Esophagus (tissue), 2 donors: ENCODE results near the gene PITRM1. TPM values are rescaled to one million over a fixed set of nuclear protein-coding genes. Genes with fewer than 3 reads are reported as not detected.
"Not testable (repeated sequence)": the region's sequence is repeated elsewhere in the genome, so short reads cannot be mapped to it uniquely, and the experiment has no call there.

Experiments used
- H3K27ac ChIP-seq, 2 donors: one replicate each; pipeline ENCODE4 v1.5.1; 2013; ENCODE audit warnings: low read depth in 2 of 2, mild to moderate bottlenecking in 2 of 2, inconsistent platforms in 1 of 2, low read length in 1 of 2, moderate library complexity in 1 of 2
- H3K27me3 ChIP-seq, 2 donors: one replicate each; pipeline ENCODE4 v1.6.1; 2013; ENCODE audit warnings: low read length in 2 of 2, control low read depth in 1 of 2, mild to moderate bottlenecking in 1 of 2; ENCODE audit not compliant: insufficient read depth in 2 of 2, control insufficient read depth in 1 of 2
- H3K36me3 ChIP-seq, 2 donors: one replicate each; pipeline ENCODE4 v1.6.1; 2013; ENCODE audit warnings: low read length in 1 of 2; ENCODE audit not compliant: control insufficient read depth in 2 of 2, insufficient read depth in 2 of 2
- H3K4me1 ChIP-seq, 2 donors: one replicate each; pipeline ENCODE4 v1.6.1; 2013; ENCODE audit warnings: low read length in 1 of 2; ENCODE audit not compliant: control insufficient read depth in 2 of 2, insufficient read depth in 2 of 2
- H3K4me3 ChIP-seq, 2 donors: one replicate each; pipeline ENCODE4 v1.5.1; 2013; ENCODE audit warnings: low read length in 2 of 2, mild to moderate bottlenecking in 2 of 2, low read depth in 1 of 2, moderate library complexity in 1 of 2
- H3K9me3 ChIP-seq, 2 donors: one replicate each; pipeline ENCODE4 v1.6.1; 2013; ENCODE audit warnings: mild to moderate bottlenecking in 2 of 2, low read depth in 1 of 2, low read length in 1 of 2, moderate library complexity in 1 of 2; ENCODE audit not compliant: control insufficient read depth in 2 of 2, insufficient read depth in 1 of 2
- WGBS, 2 donors: extraction: QIAGEN DNeasy Blood & Tissue Kit; methylation state at CpG; one replicate each; pipeline ENCODE4 v1.1.7; 2013; 5-methylcytosine and 5-hydroxymethylcytosine counted together
- polyA plus RNA-seq, 2 donors: library from polyadenylated mRNA; stranded (reverse); fragments of 200-250 nt; gene quantifications; one replicate each; pipeline ENCODE4 v1.2.3, GENCODE V29; 2013
- donor health status: healthy with polysubstance abuse.
- donor health status: Bipolar disorder and iron deficiency.

Gene PITRM1
- polyA plus RNA-seq, 2 donors = 41.8 to 53.0 TPM

DNA sequence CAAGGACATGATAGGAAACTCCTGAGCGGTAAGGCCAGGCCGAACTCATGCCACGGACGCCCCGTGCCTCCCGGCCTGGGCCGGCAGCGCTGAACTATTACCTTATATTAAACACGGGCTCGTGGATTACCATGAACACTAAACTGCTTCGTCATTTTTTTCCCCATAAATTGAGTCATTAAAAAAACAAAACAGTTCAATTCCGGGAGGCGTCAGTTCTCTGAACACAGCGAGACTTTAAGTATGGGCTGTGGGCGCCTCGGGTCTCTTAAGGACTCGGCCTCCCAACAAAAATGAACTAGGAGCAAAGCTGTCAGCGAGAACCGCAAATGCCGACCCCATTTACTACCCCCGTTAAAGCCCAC lies 519 bp downstream of the PITRM1 start:
- Histone ChIP-seq H3K36me3 (peaks cover 14 to 20% of the 10 kb centered on the region in 2 donors), H3K27me3 (no peaks in the 10 kb centered on the region)

DNA sequence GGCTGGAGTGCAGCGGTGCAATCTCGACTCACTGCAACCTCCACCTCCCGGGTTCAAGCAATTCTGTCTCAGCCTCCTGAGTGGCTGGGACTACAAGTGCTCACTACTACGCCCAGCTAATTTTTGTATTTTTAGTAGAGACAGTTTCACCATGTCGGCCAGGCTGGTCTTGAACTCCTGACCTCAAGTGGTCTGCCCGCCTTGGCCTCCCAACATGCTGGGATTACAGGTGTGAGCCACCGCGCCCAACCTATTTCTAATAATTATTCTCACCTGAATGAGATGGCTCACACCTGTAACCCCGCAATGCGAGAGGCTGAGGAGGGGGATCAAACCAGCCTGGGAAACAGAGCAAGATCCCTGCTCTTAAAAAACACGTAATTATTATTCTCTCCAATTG lies 1.1 kb downstream of the PITRM1 start:
- not testable (repeated sequence) for H3K27ac ChIP-seq, H3K27me3 ChIP-seq, H3K4me1 ChIP-seq, H3K9me3 ChIP-seq
- 88 to 90% methylated on average over 11 of the region's 11 CpGs for WGBS, 2 donors
- Histone ChIP-seq H3K4me3 (peak overlapping the region in 1 of 2 donors; percentile 77), H3K36me3 (peaks cover 18 to 20% of the 10 kb centered on the region in 2 donors)

More for the DNA sequence above, 519 bp downstream of the PITRM1 start:
- H3K4me1 ChIP-seq = no peaks in the 10 kb centered on the region
- WGBS, 2 donors = 0 to 1% methylated on average over 21 of the region's 21 CpGs
- H3K27ac ChIP-seq = peak overlapping the region; percentile 85 to 86
- peak overlapping the region; percentile 77 to 79 for H3K4me3 ChIP-seq
- H3K9me3 ChIP-seq = no peaks in the 10 kb centered on the region

DNA sequence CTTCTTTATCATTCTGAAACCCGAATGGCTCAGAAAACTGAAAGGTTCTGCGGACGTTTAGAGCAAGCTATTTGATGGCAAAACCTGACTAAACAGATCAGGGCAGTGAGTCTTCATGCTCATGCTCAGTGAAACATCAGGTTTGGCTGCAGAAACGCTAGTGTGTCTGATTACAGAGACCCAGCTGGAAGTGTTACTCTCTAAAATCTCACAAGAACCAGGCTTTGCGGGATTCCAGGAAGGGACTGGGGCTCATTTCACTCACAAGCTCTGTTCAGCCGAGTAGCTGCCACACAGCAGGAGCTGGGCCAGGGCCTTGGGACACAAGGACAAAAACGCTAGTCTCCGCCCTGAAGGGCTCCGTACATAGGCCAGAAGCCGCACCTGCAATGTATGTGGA lies 2.9 kb downstream of the PITRM1 start:
- H3K4me1 ChIP-seq = no peaks in the 10 kb centered on the region
- H3K4me3 ChIP-seq = no peak overlapping the region
- H3K27ac ChIP-seq = no peak overlapping the region
- no peaks in the 10 kb centered on the region for H3K9me3 ChIP-seq
- WGBS, 2 donors = 89 to 92% methylated on average over 10 of the region's 10 CpGs
- peaks cover 22 to 26% of the 10 kb centered on the region in 2 donors for H3K36me3 ChIP-seq
- no peaks in the 10 kb centered on the region for H3K27me3 ChIP-seq

DNA sequence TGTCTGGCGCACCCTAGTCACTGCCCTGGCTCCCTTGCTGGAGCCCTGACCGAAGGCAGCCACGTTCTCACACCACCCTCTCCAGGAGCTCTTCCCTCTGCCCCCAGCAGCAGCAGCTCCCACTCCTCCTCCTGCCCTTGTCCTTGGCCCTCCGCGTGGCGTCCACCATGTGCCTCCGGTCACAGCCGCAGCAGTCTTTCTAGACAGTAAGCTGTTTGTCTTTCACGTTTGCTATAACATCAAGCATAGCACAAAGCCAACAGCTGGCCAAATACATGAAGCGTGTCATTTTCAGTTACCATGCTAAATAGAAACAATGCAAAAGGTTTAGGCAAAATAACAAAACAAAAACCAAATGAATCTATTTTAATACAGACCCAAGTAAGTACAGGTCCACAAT lies 3.3 kb downstream of the PITRM1 start:
- peaks cover 22 to 26% of the 10 kb centered on the region in 2 donors for H3K36me3 ChIP-seq
- no peaks in the 10 kb centered on the region for H3K9me3 ChIP-seq
- no peak overlapping the region for H3K27ac ChIP-seq
- no peak overlapping the region for H3K4me3 ChIP-seq
- 86 to 92% methylated on average over 10 of the region's 10 CpGs for WGBS, 2 donors
- no peaks in the 10 kb centered on the region for H3K27me3 ChIP-seq
- no peaks in the 10 kb centered on the region for H3K4me1 ChIP-seq

DNA sequence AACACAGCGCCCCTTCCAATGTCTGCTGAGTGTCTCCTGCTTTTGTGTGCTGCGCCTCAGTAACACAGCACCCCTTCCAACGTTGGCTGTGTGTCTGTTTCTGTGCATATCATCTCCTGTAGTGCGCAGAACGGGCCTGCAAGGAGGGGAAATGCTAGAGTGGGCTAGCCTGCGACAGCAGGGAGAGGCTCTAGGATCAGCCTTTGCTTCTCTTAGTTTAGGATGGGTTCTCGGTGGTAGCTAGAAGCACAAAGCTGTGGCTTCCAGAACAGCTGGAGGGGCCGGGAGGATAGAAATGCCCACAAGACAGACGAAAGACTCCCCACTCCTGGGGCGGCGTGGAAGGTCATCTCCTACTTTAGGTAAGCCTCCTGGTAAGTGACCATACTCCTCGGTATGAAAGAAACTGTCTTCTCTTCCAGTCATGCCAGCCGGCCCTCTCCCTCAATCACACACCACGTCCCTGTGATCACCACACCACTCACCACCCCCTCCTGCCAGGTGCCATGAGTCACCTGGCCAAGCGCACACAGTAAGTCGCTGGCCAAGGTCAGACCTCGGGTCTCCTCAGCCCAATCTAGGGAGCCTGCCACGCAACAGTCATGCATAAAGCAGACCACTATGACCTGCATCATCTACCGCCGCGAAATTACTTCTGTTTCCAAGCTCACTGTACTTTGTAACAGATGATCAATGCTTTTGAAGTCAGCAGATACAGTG lies 4.8 kb downstream of the PITRM1 start:
- Histone ChIP-seq H3K4me1 (no peaks in the 10 kb centered on the region), H3K36me3 (peaks cover 22 to 32% of the 10 kb centered on the region in 2 donors), H3K4me3 (no peak overlapping the region), H3K27me3 (no peaks in the 10 kb centered on the region), H3K27ac (no peak overlapping the region), H3K9me3 (no peaks in the 10 kb centered on the region)
- WGBS, 2 donors = 92% methylated on average over 21 of the region's 21 CpGs

DNA sequence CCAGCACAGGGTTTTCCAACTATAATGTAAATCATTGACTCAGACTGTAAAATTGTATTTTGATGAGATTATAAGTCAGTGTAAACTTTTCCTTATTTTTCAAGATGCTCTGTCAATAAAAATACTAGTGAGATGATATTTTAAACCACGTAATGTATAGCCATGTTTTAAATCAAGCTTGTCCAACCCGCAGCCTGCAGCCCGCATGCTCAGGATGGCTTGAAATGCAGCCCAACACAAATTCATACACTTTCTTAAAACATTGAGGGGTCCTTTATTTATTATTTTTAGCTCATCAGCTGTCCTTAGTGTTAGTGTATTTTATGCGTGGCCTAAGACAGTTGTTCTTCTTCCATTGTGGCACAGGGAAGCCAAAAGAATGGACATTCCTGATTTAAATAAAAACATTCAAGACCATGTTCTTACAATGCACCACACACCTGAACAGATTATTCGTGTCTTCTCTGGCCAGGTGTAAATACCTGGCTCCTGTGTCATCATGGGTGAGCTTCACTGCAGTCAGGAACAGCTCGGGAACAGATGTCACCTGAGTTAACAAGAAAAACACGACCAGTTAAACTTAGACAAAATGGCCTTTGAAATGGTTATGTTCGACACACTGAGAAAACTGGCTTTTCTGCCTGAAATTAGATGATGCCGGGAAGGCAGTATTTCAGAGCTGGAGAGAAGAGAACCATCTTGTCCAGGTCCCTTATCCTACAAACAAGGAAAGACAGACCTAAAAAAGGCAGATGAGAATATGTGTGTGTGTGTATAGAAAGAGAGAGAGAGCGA lies 5.9 kb downstream of the PITRM1 start:
- 82 to 91% methylated on average over 10 of the region's 10 CpGs for WGBS, 2 donors
- H3K27me3 ChIP-seq = no peaks in the 10 kb centered on the region
- peaks cover 22 to 38% of the 10 kb centered on the region in 2 donors for H3K36me3 ChIP-seq
- no peak overlapping the region for H3K4me3 ChIP-seq
- no peaks in the 10 kb centered on the region for H3K4me1 ChIP-seq
- H3K27ac ChIP-seq = no peak overlapping the region
- no peaks in the 10 kb centered on the region for H3K9me3 ChIP-seq

DNA sequence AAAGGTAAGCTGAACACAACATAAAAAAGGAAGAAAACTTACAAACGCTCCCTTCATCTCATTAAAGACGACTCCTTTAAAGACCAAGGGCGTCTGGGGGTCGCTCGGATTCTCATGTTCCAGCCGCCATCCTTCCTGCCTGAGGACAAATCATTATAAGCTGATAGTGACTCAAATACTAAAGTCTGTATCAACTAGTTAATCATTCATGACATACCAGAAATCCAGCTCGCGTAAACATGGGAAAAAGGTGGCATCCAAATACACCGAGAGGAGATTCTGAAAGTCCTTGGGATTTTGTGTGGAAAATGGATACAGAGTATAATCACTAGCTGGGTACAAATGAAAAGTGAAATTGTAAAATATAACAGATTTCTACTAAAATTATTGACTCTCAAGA lies 7.4 kb downstream of the PITRM1 start:
- 91% methylated on average over 9 of the region's 9 CpGs for WGBS, 2 donors
- H3K4me1 ChIP-seq = no peaks in the 10 kb centered on the region
- no peaks in the 10 kb centered on the region for H3K9me3 ChIP-seq
- peaks cover 22 to 40% of the 10 kb centered on the region in 2 donors for H3K36me3 ChIP-seq
- H3K27me3 ChIP-seq = no peaks in the 10 kb centered on the region
- H3K27ac ChIP-seq = no peak overlapping the region
- no peak overlapping the region for H3K4me3 ChIP-seq

DNA sequence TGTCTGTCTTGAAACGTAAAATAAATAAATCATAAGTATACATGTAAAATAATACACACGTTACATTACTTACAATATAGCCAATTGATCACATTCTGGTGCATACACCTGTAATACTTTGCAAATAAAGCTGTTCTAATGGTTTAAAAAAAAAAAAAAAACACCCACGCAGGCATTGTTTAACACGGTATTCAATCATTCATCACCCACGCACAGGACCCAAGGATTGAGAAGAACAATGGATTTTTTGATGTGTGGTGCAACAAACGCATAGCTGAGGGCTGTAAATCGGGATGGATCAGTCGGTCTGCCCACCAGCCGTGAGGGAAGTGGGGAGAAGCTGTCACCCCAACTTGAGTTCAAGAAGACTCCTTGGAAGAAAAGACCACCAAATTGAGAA lies 8.7 kb downstream of the PITRM1 start:
- no peak overlapping the region for H3K4me3 ChIP-seq
- H3K4me1 ChIP-seq = no peaks in the 10 kb centered on the region
- H3K27me3 ChIP-seq = no peaks in the 10 kb centered on the region
- 73 to 79% methylated on average over 9 of the region's 9 CpGs for WGBS, 2 donors
- H3K9me3 ChIP-seq = no peaks in the 10 kb centered on the region
- H3K36me3 ChIP-seq = peaks cover 17 to 36% of the 10 kb centered on the region in 2 donors
- H3K27ac ChIP-seq = no peak overlapping the region

DNA sequence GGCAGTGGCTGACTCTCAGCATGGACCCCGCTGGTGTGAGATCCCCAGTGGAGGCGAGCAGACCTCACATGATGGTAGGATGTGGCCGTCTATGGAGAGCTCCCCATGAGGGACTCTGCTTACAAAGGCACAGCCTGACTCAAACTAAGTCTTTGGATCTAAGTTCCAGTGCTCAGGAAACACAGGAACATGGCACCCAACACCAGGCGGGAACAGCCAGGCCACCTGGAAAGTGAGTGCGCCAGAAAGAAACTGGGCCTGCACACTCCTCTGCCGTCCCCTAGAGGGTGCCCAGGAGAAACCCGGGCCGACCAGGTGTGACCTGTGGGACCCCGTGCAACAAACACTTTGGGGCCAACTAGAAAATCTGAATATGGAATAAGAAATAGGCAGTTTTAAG lies 10.0 kb downstream of the PITRM1 start:
- Histone ChIP-seq H3K9me3 (no peaks in the 10 kb centered on the region), H3K27me3 (no peaks in the 10 kb centered on the region), H3K36me3 (peaks cover 23 to 38% of the 10 kb centered on the region in 2 donors), H3K4me1 (no peaks in the 10 kb centered on the region), H3K4me3 (no peak overlapping the region), H3K27ac (no peak overlapping the region)
- WGBS, 2 donors = 93 to 96% methylated on average over 9 of the region's 9 CpGs
